GM21367 (cell line): ENCODE results near the gene LGALS9C.
"Not testable (repeated sequence)": the region's sequence is repeated elsewhere in the genome, so short reads cannot be mapped to it uniquely, and the experiment has no call there.

ENCODE experiments used
- ATAC-seq: cut with Tn5 transposase; IDR thresholded peaks from one replicate; pipeline ENCODE4 v1.9.1; 2021; ENCODE audit not compliant: unreplicated experiment

Gene LGALS9C

GRCh38 chr17:18478362-18478761 is 1.8 kb downstream of the LGALS9C start:
- ATAC-seq = not testable (repeated sequence)

- ATAC-seq = not testable (repeated sequence)
Observed at GRCh38 chr17:18478977-18479595, 2.5 kb downstream of the LGALS9C start.

- ATAC-seq = not testable (repeated sequence)
Observed at GRCh38 chr17:18481775-18482174, 5.2 kb downstream of the LGALS9C start.

- not testable (repeated sequence) for ATAC-seq
Observed at GRCh38 chr17:18485936-18486464, 9.4 kb downstream of the LGALS9C start.

- not testable (repeated sequence) for ATAC-seq
Observed at GRCh38 chr17:18487633-18488032, 11.0 kb downstream of the LGALS9C start.

- not testable (repeated sequence) for ATAC-seq
Observed at GRCh38 chr17:18488622-18489021, 12.0 kb downstream of the LGALS9C start.

GRCh38 chr17:18490016-18490415 is 13.4 kb downstream of the LGALS9C start:
- ATAC-seq = not testable (repeated sequence)

- not testable (repeated sequence) for ATAC-seq
Observed at GRCh38 chr17:18492712-18493480, 16.3 kb downstream of the LGALS9C start.

GRCh38 chr17:18494250-18494768 is 17.7 kb downstream of the LGALS9C start:
- ATAC-seq = not testable (repeated sequence)

GRCh38 chr17:18497044-18497443 is 20.5 kb downstream of the LGALS9C start:
- ATAC-seq = not testable (repeated sequence)

GRCh38 chr17:18499100-18499499 is 22.5 kb downstream of the LGALS9C start:
- ATAC-seq = not testable (repeated sequence)

- not testable (repeated sequence) for ATAC-seq
Observed at GRCh38 chr17:18499756-18500155, 23.2 kb downstream of the LGALS9C start.

- ATAC-seq = not testable (repeated sequence)
Observed at GRCh38 chr17:18500281-18500680, 23.7 kb downstream of the LGALS9C start.

GRCh38 chr17:18500816-18501215 is 24.2 kb downstream of the LGALS9C start:
- not testable (repeated sequence) for ATAC-seq

GRCh38 chr17:18503221-18503620 is 26.6 kb downstream of the LGALS9C start:
- not testable (repeated sequence) for ATAC-seq

GRCh38 chr17:18507729-18508128 is 31.1 kb downstream of the LGALS9C start:
- ATAC-seq = not testable (repeated sequence)

GRCh38 chr17:18508667-18509066 is 32.1 kb downstream of the LGALS9C start:
- ATAC-seq = not testable (repeated sequence)

GRCh38 chr17:18521100-18521499 is 44.5 kb downstream of the LGALS9C start:
- ATAC-seq = not testable (repeated sequence)

- not testable (repeated sequence) for ATAC-seq
Observed at GRCh38 chr17:18525015-18525414, 48.4 kb downstream of the LGALS9C start.

- ATAC-seq = not testable (repeated sequence)
Observed at GRCh38 chr17:18526168-18526800, 49.7 kb downstream of the LGALS9C start.

GRCh38 chr17:18527354-18527753 is 50.8 kb downstream of the LGALS9C start:
- not testable (repeated sequence) for ATAC-seq
